ENCODE data around the gene C3orf62. TPM values are rescaled to one million over a fixed set of nuclear protein-coding genes. Genes with fewer than 3 reads are reported as not detected.
A peak's percentile ranks its signal among the peaks of the same experiment; 100 is the strongest.
"Not testable (repeated sequence)": the region's sequence is repeated elsewhere in the genome, so short reads cannot be mapped to it uniquely, and the experiment has no call there.

Gene C3orf62
- total RNA-seq, 1 donor from 2014 or later = 6.8 TPM

- Histone ChIP-seq H3K9me3 (peaks cover 9% of the 10 kb centered on the region), H3K27ac (peak overlapping the region; percentile 80), H3K27me3 (no peaks in the 10 kb centered on the region), H3K36me3 (no peaks in the 10 kb centered on the region), H3K4me1 (peaks cover 13% of the 10 kb centered on the region), H3K4me3 (no peak overlapping the region)
- peak; percentile 96 for ATAC-seq
- no peak for DNase-seq
- intact Hi-C loops (cut with DNase I) = no loop called here
- TF ChIP-seq CTCF (IDR thresholded peaks at IDR 0.05) = no peak
These were observed 38.5 kb downstream of the C3orf62 start for GRCh38 chr3:49238274-49239127.

- H3K4me3 ChIP-seq = no peak overlapping the region
- no peak for TF ChIP-seq CTCF (IDR thresholded peaks at IDR 0.05)
- ATAC-seq (no peak), DNase-seq (no peak)
- no peak overlapping the region for H3K27ac ChIP-seq
- intact Hi-C loops (cut with DNase I) = no loop called here
- H3K4me1 ChIP-seq = peaks cover 13% of the 10 kb centered on the region
- no peaks in the 10 kb centered on the region for H3K27me3 ChIP-seq
- H3K9me3 ChIP-seq = peaks cover 20% of the 10 kb centered on the region
- no peaks in the 10 kb centered on the region for H3K36me3 ChIP-seq
These were observed 39.7 kb downstream of the C3orf62 start for GRCh38 chr3:49237344-49237743.

GRCh38 chr3:49236226-49236625 lies 40.8 kb downstream of the C3orf62 start:
- H3K36me3 ChIP-seq = no peaks in the 10 kb centered on the region
- no peak overlapping the region for H3K27ac ChIP-seq
- H3K4me1 ChIP-seq = peaks cover 13% of the 10 kb centered on the region
- H3K9me3 ChIP-seq = peaks cover 21% of the 10 kb centered on the region
- intact Hi-C loops (cut with DNase I) = no loop called here
- no peak for ATAC-seq
- no peak overlapping the region for H3K4me3 ChIP-seq
- DNase-seq = no peak
- no peak for TF ChIP-seq CTCF (IDR thresholded peaks at IDR 0.05)
- H3K27me3 ChIP-seq = no peaks in the 10 kb centered on the region

- ATAC-seq; H3K27ac ChIP-seq; intact Hi-C loops (cut with DNase I); DNase-seq; H3K4me3 ChIP-seq; H3K4me1 ChIP-seq; H3K27me3 ChIP-seq; H3K36me3 ChIP-seq: not testable (repeated sequence)
- peaks cover 25% of the 10 kb centered on the region for H3K9me3 ChIP-seq
These were observed 48.2 kb downstream of the C3orf62 start for GRCh38 chr3:49228817-49229216.

- H3K4me3 ChIP-seq = no peak overlapping the region
- H3K27ac ChIP-seq = peak overlapping the region; percentile 18
- no peaks in the 10 kb centered on the region for H3K36me3 ChIP-seq
- DNase-seq (no peak), ATAC-seq (peak; percentile 26)
- H3K4me1 ChIP-seq = peaks cover 9% of the 10 kb centered on the region
- TF ChIP-seq CTCF (IDR thresholded peaks at IDR 0.05) = no peak
- intact Hi-C loops (cut with DNase I) = no loop called here
- H3K27me3 ChIP-seq = no peaks in the 10 kb centered on the region
- H3K9me3 ChIP-seq = no peaks in the 10 kb centered on the region
These were observed 55.0 kb downstream of the C3orf62 start for GRCh38 chr3:49222002-49222401.

GRCh38 chr3:49220985-49221563 lies 56.0 kb downstream of the C3orf62 start:
- H3K27me3 ChIP-seq; H3K4me1 ChIP-seq; intact Hi-C loops (cut with DNase I); ATAC-seq; H3K9me3 ChIP-seq; H3K4me3 ChIP-seq; H3K36me3 ChIP-seq; DNase-seq: not testable (repeated sequence)
- peak overlapping the region; percentile 18 for H3K27ac ChIP-seq

Data from upper lobe of right lung (tissue), 1 donor.